HG02623 (cell line): ENCODE data around the gene ABCC3.

Experiments
- ATAC-seq: cut with Tn5 transposase; IDR thresholded peaks from one replicate; pipeline ENCODE4 v1.9.1; 2021; ENCODE audit warnings: moderate library complexity; ENCODE audit not compliant: unreplicated experiment

ABCC3 gene

DNA sequence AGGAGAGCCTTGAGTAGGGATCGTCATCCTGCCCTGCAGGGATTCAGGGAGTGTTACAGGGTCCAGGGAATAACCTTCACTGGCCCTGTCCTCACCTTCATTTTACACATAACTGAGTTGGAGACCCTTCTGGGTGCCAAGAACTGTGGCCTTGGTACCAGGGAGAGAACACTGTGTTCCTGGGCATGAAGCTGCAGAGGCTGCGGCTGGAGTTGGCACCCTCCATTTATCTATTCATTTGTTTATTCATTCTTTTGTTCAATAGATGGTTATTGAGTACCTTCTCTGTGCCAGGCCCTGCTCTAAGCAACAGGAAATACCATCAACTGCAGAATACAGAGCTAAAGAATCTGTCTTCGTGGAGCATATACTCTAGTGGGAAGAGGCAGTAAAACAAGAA, 6.7 kb downstream of the ABCC3 start:
- ATAC-seq: no peak

DNA sequence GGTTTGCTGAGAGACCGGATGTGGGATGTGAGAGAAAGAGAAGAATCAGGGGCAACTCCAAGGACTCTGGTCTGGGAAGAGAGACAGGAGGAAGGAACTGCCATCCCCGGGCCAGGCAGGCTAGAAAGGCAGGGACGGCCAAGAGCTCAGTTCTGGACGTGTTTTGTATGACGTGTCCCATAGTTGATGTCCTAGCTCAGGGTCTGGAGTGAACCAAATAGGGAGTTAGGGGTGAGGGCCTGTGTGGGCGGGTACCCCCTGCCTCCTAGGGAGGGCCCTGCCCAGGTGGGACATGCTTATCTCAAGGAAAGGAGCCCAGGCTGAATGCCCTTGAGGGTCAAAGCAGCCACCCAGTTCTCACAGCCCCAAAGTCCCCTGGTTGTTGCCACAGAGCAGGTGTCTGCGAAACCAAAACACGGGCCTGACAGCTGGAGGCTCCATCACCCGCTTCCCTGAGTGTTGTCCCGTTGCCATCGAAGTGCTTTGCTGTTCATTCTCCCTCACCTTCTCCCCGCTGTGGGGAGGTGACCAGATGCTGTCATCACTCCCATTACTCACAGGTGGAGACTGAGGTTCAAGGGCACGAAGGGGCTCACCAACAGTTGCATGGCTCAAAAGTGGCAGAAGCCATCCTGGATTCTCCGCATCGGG, 7.5 kb downstream of the ABCC3 start:
- ATAC-seq: no peak

GRCh38 chr17:50642722-50643656, 8.3 kb downstream of the ABCC3 start:
- no peak for ATAC-seq

GRCh38 chr17:50645748-50646682, 11.3 kb downstream of the ABCC3 start:
- no peak for ATAC-seq

- ATAC-seq: no peak
Observed at GRCh38 chr17:50647187-50647586, 12.5 kb downstream of the ABCC3 start.

DNA sequence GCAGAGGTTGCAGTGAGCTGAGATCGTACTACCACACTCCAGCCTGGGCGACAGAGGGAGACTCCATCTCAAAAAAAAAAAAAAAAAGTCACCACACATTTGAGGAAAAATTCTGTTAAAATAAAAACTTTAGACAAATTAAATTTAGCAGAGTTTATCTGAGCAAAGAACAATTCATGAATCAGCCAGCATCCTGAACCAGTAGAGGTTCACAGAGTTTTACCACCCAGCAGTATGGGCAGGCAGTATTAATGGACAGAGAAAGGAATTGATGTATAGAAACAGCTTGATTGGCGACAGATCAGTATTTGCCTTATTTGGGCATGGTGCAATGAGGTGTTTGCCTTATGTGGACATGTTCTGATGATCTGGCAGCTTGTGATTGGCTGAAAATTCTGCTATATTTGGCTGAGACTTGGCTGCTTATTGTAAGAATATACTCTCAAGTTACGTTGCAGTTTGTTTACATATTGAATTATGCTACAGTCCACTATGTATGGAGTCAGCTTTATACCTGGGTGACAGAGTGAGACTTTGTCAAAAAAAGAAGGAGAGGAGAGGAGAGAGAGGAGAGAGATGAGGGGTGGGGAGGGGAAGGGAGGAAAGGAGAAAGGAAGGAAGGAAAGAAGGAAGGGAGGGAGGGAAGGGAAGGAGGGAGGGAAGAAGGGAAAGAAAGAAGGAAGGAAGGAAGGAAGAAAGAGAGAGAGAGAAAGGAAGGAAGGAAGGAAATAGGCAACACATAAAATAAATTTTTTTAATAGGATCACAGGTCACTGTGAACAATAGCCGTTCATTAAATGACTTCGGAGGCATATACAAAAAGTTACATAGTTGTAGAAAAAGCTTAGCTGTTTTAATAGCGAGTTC, 14.6 kb downstream of the ABCC3 start:
- ATAC-seq: no peak

- no peak for ATAC-seq
Observed at GRCh38 chr17:50651661-50652060, 17.0 kb downstream of the ABCC3 start.

- ATAC-seq: no peak
Observed at GRCh38 chr17:50653738-50654137, 19.1 kb downstream of the ABCC3 start.

GRCh38 chr17:50656509-50656908, 21.8 kb downstream of the ABCC3 start:
- ATAC-seq: no peak

DNA sequence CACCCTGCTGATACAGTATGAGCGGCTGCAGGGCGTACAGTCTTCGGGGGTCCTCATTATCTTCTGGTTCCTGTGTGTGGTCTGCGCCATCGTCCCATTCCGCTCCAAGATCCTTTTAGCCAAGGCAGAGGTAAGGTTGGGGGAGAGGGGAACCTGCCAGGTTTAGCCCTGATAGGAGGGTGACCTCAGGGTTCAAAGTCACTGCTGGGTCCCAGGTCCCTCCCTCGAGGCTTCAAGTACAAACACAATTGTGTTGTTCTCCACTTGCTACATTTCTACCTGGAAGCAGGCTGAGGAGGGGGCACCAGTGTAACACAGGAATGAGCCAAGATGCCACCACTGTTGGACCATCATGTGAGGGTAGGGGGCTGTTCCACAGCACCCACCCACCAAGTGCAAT, 22.4 kb downstream of the ABCC3 start:
- ATAC-seq: no peak

GRCh38 chr17:50657627-50658026, 22.9 kb downstream of the ABCC3 start:
- ATAC-seq: no peak

GRCh38 chr17:50658616-50659015, 23.9 kb downstream of the ABCC3 start:
- no peak for ATAC-seq

- no peak for ATAC-seq
Observed at GRCh38 chr17:50659179-50659578, 24.5 kb downstream of the ABCC3 start.

- ATAC-seq: no peak
Observed at GRCh38 chr17:50660042-50660886, 25.6 kb downstream of the ABCC3 start.

- no peak for ATAC-seq
Observed at GRCh38 chr17:50660887-50661345, 26.2 kb downstream of the ABCC3 start.

- no peak for ATAC-seq
Observed at GRCh38 chr17:50661348-50661747, 26.7 kb downstream of the ABCC3 start.

- no peak for ATAC-seq
Observed at GRCh38 chr17:50661795-50662391, 27.2 kb downstream of the ABCC3 start.

- no peak for ATAC-seq
Observed at GRCh38 chr17:50662632-50663225, 28.0 kb downstream of the ABCC3 start.
